Activated CD4-positive, alpha-beta T cell treated with anti-CD3 and anti-CD28 coated beads for 4 hours (primary cell): ENCODE measurements around the gene FRRS1L.

ENCODE experiments used
- DNase-seq, 2 donors: peaks; one replicate each; pipeline ENCODE4 v3.0.0-alpha.2; 2020

The FRRS1L gene

GRCh38 chr9:109101202-109101595, 65.8 kb downstream of the FRRS1L start:
- DNase-seq: no peak

- DNase-seq: no peak
Observed at GRCh38 chr9:109100543-109101201, 66.4 kb downstream of the FRRS1L start.

- no peak for DNase-seq
Observed at GRCh38 chr9:109098960-109099308, 68.1 kb downstream of the FRRS1L start.

GRCh38 chr9:109098171-109098959, 68.7 kb downstream of the FRRS1L start:
- DNase-seq: no peak

GRCh38 chr9:109097146-109097545, 69.9 kb downstream of the FRRS1L start:
- DNase-seq: no peak

- no peak for DNase-seq
Observed at GRCh38 chr9:109095321-109095720, 71.7 kb downstream of the FRRS1L start.

GRCh38 chr9:109094268-109094667, 72.8 kb downstream of the FRRS1L start:
- no peak for DNase-seq

GRCh38 chr9:109092587-109092986, 74.5 kb downstream of the FRRS1L start:
- DNase-seq: no peak

GRCh38 chr9:109092051-109092580, 74.9 kb downstream of the FRRS1L start:
- no peak for DNase-seq

GRCh38 chr9:109088221-109088620, 78.8 kb downstream of the FRRS1L start:
- no peak for DNase-seq

GRCh38 chr9:109087795-109088194, 79.3 kb downstream of the FRRS1L start:
- no peak for DNase-seq

GRCh38 chr9:109086221-109086620, 80.8 kb downstream of the FRRS1L start:
- no peak for DNase-seq

- DNase-seq: no peak
Observed at GRCh38 chr9:109085510-109085909, 81.5 kb downstream of the FRRS1L start.

GRCh38 chr9:109083813-109084405, 83.1 kb downstream of the FRRS1L start:
- DNase-seq: no peak

- DNase-seq: no peak
Observed at GRCh38 chr9:109083141-109083540, 83.9 kb downstream of the FRRS1L start.

GRCh38 chr9:109082091-109082620, 84.9 kb downstream of the FRRS1L start:
- no peak for DNase-seq
